SIG-M5 (cell line): Measurements from ENCODE around the gene CAPN5.

Experiments
- DNase-seq: peaks from one replicate; lab custom pipeline; 2025; lab: John Stamatoyannopoulos, UW

Gene CAPN5

DNA sequence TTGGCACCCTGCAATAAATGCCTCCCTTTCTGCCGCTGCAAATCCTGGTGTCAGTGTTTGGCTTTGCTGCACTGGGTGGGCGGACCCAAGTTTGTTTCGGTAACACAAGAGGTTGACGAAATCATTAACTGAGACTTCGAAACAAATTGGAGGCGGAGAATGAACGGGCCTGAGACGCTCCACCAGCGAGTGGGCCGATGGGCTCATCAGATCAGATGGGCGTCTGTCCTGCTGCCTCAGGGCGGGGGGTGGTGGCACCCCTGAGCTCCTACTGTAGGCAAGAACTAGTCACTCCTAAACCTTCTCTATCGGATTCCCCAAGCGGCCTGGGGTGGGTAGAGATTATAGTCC lies 918 bp upstream of the CAPN5 start:
- DNase-seq, result no peak

DNA sequence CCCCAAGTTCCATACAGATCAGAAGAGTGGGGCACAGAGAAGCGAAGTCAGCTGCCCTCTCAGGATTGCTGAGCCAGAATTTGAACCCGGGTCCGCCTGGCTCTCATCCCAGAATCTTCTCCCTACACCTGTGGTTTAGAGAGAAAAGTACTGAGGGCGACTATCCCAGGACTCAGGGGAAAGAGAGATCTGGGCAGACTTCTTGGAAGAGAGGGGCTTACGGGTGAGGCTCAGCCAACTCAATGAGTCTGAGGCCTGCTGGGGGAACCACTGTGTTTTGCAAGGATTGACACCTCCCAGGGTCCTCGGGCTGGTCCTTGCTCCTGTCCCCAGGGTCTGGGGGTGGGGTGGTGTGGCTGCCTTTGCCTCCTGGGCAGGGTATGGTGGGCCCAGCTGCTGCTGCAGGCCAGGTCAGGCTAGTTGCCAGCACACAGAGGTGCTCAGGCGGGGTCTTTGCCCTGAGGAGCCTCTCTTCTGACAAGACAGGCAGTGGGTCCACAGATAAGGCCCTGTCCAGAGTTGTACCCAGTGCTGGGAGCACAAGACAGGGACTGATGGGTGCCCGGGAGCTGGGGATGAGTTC lies 1.2 kb downstream of the CAPN5 start:
- no peak for DNase-seq

DNA sequence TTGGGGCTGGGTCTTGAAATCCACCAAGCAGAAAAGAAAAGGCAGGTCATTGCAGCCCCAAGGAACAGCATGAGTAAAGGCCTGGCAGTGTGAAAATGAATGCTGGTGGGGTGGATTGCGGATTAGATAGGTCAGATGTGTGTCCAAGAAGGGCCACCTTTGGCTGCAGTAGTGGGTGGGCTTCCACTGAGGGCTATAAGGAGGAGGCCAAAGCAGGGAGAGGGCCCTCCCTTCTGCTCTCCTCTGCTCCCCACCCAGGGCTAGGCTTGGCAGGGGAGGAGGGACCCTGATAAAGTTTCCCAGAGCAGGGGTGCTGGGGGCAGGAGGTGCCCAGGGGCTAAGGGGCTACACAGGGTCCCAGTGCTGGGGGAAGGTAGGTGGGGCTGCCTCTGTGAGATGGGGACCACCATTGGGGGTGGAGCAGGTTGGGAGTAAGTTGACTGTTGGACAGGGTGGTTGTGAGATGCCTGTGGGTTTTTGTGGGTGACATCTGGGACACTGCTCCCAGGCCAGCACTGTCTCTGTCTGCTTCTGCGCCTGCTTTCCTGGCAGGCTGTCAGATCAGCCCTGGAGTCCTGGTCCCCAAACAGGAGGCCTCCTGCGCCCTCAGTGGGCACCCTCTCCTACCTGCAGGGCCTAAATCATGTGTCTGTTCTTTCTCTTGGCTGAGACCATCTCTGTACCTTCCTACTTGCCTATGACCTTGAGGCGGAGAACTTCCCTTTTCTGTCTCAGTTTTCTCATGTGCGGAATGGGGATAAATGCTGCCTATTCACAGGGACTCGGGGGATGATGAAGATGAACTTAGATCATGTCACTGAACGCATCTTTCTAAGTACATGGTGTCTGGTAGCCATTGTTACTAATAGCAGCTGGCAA lies 1.9 kb downstream of the CAPN5 start:
- no peak for DNase-seq

DNA sequence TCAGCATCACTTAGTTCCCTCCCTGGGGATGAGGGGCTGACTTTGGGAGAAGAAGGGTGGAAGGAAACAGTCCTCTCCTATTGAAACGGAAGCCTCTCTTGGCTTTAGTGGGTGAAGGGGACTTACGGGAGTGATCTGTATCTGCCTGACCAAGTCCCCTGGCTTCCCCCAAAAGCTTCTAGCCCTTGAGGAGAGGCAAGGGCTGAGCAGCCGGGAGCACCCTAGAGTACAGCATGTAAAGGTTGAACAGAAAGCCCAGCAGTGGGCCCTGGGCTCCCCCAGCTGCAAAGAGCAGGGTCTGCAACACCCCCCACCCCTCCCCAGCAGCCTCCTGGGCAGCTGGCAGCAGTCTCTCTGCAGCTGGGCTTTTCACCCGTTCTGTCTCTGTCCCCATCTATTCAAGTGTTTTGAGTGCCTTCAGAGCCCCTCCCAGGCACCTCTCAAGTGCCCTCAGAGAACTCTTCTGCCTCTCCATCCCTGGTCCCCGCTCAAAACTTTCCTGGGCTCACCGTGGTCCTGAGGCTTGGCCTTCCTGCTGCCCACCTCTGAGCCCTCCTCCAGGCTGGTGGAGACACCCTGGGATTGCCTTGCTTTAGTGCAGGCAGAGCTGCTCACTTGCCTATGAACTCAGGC lies 2.7 kb downstream of the CAPN5 start:
- DNase-seq, result no peak

DNA sequence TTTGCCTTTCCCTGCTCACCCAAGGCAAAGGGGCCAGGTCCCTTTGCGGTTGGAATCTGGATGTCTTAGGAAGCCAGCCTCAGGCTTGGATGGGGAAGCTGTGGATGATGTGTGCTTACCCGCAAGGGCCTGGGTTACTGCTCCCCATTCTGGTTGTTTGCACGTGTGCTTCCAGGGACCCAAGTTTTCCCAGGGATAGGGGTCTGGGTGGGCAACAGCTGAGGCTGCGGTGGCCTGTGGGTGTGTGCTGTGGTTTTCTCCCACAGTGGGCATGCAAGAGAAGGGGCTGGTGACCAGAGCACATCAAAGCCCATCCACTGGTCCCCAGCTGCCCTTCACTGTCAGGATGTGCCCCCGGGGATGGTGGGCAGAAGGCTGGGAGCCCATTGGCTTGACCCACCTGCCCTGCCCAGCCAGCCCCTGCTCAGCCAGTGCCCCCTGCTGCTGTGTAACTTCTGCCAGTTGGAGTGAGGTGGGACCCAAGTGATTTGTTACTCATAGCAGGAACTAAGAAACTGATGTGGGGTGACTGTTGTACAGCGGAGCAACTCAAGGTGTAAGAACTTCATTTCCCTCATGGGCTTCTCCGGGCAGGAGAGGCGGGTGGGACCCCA lies 3.3 kb downstream of the CAPN5 start:
- DNase-seq, result no peak

DNA sequence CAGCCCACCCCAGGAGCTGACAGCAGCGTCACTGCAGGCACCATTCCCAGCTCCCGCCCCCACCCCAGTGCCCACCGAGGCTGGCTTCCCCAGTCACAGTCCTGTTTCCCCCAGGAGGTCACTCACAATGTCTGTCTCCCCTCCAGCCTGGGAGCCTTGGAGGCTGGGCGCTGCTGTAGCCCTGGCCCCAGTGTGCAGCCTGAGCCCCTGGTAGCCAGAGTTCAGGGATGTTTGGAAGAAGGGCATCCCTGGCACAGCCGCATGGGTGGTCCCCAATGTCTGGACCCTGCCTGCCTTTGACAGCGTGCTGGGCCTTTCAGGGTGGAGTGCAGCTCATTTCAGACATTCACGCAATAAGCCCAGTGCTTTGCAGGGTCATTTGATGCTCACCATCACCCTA lies 4.3 kb downstream of the CAPN5 start:
- no peak for DNase-seq

DNA sequence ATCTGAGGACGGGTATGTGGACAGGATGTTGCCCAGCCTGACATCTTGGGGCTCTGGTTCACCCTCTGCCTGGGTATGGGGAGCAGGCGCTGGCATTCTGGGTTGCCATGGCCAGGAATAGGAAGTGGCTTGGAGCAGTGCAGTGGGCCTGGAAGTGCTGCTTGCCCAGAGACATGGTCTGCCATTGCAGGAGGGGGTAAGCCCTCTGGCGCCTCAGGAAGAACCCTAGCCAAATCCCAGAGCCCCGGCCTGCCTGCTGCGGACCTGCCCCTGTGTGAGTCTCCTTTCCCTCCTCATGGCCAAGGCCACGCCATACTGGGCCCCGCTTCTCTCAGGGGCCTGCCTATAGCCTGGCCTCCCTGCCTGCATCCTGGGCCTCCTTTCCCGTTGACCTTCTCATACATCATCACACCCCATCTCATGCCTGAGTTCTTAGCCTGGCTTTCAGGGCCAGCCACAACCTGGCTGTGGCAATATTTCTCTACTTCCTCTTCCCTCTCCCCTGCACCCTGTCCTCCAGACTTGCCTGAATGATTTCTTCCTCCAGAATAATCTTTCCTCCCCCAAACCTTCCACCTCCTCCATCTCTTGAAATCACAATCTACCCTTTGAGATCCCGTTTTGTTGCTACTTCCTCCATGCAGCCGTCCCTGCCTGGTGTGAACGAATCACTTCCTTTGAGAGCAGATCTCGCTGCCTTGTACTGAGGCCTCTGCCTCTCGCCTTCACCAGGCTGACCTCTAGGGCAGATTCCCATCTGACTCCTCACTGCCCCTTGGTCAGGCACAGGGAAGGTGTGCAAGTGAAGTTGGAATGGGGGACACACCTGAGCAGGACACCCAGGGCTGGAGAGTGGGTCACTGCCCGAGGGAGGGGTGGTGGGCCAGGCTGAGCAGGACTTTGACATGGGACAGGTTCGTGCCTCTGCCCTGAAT lies 5.2 kb downstream of the CAPN5 start:
- DNase-seq, result no peak

DNA sequence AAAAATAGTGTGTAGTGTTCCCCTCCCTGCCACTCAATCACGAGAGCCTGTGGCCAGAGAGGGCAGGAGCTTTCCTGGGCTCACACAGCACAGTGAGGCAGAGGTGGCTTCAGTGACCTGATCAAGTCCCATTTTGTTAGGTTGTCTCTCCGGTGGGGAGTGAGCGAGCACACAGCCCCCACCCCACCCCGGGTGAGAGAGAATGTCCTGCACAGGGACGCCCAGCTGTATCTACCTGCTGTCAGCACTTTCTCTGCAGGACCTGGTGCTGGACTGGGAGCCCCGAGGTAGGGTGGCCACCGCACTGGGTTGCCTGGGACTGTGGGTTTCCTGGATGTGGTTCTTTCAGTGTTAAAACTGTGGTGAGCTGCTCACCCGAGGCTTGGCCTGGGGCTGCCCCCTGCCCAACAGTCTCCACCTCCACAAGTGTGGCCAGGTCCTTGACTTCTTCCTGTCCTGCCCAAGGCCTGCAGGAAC lies 6.1 kb downstream of the CAPN5 start:
- no peak for DNase-seq

DNA sequence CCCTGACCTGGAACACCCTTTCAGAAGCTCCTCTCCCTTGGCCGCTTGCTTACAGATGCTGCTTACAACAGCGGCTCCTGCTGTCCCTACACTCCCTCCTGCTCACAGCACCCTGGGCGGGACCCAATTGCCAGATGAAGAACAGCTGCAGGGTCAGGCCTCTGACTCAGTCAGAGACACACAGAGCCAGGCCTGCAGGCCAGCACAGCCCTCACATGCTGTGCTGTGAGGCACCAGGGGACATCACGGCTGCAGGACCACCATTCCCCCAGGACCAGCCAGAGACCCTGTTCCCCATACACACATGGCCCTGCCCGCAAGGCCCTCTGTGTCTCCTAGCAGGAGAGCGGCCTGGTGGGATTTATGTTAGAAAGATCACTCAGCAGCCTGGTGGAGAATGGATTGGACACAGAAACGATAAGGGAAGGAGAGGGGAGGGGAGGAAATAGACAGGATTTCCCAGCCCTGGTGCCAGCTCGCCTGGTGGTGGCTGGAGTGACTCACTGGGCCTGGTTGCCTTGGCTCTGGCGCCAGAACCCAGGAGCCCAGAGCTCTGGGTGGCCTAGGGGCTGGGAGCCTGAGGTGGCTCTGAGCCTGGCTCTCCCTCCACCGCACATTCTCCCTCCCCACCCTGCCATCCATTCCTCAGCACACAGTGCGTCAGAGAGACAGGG lies 6.7 kb downstream of the CAPN5 start:
- no peak for DNase-seq

DNA sequence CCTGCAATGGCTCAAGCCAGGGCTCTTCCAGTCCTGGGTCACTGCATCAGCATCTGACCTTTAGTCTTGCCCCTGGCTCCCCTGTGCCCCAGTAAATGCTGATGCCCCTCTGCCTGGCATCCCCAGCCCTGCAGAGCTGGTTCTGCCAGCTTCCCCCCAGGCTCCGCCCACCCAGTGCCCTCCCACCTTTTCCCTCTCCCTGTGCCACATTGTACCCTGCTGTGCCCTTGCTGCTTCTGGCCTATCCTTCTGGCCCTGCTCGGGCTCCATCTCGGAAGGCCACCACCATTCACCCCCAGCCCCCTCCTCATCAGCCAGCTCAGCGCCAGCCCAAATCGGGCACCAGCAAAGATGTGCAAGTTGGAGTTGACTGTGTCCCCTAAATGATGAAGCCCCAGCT lies 7.4 kb downstream of the CAPN5 start:
- no peak for DNase-seq

DNA sequence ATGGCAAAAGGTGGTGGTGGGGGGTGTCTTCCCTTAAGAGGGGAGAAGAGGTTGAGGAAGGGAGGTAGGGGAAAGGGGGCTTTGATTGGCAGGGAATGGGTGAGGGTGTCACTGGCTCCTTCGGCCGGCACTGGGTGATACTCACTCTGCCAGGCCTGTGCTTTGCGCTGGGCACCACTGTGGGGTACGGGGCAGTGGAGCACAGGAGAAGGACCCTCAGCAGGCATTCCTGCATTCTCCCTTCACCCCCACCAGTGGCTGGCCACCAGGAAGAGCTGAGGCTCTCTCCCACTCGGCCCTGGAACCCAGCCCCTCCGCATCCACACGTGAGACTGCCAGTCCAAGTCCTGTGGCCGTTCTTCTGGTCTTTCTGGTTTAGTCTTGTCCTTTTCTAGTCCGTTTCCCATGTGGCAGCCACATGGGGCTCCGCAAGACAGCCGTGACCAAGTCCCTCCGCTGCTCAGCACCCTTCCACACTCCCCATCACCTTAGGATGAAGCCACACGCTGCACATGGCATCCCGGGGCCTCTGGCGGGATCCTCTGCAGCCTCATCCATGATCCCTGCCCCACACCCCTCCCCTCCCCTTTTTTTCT lies 8.0 kb downstream of the CAPN5 start:
- DNase-seq, result no peak

DNA sequence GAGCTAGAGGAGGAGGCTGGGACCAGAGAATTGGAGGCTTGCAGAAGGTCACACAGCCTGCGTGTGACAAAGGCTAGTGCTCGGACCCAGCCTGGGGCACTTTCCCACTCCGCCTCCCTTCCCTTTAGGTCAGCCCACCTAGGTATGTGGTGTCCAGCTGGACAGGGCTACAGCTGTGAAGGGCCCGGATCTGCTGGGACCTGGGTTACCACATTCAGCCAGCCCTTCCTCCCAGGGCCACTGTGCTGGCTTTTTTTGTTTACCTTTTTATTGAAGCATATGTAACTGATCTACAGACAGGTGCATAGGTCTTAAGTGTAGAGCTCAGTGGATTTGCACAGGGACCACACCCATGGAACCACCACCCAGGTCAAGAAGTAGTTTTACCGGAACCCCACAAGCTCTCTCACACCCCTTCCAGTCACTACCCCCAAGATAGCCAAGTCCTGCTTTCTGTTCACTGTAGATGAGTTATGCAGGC lies 8.7 kb downstream of the CAPN5 start:
- no peak for DNase-seq

DNA sequence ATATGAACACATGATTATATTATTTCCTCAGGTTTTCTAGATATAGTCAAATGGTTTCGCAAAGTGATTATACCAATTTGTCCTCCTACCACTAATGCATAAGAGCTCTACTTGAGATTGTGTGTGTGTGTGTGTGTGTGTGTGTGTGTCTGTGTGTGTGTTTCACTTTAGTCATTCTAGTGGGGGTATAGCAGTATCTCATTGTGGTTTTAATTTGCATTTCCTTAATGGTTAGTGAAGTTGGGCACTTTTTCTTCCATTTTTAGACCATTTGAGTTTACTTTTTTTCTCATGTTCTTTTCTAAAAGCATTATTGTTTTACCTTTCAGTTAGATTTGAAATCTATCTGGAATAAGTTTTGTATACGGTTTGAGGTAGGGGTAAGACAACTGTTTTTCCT lies 12.9 kb downstream of the CAPN5 start:
- DNase-seq, result no peak

DNA sequence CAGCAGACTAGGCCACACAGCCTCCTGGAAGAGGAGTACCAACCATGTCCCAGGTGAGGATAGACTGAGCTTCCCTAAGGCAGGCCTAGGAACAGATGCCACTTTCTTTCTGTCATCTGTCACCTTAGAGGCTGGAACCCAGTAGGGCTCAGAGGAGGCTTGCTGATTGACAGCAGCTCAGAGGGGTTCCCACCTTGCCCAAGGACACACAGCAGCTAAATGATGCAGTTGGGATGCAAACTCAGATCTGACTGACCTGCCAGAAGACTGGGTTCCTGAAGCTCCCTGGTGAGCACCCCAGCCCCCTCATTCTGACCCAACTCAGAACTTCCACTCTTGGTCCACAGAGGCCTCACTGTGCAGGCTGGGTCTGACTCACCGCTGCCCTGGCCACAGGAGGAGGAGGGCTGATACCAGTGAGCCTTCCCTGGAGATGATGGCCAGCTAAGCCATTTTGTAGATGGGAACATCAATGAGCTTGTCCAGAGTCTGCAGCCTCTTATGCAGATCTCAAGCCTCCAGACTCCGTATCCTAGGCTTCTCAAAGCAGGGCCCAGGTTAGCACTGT lies 14.0 kb downstream of the CAPN5 start:
- no peak for DNase-seq

DNA sequence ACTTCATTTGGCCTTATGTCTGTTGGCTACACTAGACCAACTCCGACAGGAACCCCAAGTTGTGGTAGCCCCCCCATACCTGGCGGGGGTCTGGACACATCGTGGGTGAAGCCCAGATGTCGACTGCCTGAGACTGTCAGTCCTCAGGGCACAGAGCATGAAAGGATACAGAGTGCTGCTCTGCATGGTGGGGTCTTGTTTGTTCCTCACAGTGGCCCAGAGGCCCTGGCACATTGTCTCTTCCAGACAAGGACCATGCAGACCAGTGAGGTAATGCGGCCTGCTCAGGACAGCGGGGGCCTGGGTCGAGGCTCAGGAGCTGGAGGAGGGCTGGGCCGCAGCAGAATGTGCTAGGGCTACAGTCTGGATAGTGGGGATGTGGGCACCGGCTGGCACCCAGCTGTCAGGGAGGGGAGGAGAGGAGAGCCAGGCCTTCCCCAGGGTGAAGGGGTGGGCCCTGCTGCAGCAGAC lies 14.6 kb downstream of the CAPN5 start:
- no peak for DNase-seq

DNA sequence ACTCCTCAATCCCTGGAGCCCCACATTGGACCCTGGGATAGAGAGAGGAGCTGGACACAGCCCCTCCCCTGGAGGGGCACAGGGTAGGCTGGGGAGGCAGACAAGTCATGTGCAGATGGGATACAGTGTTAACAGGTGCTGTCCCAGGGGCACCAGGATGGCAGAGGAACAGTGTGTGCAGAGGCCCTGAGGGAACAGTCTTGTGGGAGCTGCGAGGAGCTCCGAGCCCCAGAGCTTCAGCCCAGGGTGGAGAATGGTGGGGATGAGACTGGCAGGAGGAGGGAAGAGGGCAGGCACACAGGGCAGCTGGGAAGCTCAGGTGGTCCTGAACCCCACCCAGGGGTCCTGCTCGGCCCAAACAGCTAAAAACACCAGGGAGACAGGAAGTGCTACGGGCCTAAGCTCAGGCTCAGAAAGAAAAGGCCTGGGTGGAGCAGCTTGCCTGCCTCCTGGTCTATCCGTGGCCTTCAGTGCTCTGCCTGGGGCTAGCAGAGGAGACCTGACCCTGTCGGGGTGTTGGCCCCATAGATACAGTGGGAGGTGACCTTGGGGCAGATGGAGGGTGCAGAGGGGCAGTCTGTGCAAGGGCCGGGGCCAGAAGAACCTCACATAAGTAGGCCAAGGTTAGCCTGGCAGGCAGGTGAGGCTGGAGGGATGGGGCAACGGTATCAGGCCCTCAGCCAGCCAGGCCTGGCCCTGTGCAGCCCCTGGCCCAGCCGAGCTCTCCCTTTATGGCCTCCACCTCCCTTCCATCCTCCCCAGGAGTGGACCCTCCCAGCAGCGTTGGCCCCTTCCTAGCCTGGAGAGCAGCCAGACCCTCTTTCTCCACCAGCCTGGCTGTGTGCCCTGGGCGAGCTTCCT lies 15.4 kb downstream of the CAPN5 start:
- no peak for DNase-seq

DNA sequence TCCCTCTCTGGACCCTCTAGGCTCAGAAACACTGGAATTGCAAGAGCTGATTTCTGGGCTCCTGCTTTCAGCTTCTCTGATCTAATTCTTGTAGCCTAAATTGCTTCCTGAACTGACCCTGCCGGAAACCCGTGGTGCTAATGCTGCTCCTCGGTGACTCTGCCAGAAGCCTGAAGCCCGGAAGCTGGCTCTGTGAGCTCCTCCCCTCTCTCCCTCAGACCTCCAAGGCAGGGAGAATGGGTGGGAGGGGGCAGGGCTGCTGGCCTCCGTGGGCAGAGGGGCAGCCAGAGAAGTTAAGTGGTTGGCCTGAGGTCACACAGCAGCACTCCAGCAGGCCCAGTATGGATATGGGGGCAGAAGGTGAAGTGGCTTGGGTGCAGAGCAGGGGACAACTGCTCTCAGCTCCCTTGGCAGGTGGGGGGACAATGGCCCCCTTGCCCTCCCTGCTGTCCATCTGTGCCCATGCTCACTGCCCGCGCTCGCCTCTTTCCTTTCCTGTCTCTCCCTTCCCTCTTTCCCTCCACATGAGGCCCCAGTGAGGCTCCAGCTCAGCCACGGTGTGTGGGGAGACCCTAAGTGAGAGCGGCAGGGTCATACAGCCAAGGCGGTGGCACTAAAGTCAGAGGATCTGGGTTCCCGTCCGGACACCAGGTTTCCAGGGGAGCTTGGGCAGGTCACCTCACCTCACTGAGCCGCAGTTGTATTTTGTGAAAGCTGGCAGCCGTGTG lies 16.2 kb downstream of the CAPN5 start:
- no peak for DNase-seq

DNA sequence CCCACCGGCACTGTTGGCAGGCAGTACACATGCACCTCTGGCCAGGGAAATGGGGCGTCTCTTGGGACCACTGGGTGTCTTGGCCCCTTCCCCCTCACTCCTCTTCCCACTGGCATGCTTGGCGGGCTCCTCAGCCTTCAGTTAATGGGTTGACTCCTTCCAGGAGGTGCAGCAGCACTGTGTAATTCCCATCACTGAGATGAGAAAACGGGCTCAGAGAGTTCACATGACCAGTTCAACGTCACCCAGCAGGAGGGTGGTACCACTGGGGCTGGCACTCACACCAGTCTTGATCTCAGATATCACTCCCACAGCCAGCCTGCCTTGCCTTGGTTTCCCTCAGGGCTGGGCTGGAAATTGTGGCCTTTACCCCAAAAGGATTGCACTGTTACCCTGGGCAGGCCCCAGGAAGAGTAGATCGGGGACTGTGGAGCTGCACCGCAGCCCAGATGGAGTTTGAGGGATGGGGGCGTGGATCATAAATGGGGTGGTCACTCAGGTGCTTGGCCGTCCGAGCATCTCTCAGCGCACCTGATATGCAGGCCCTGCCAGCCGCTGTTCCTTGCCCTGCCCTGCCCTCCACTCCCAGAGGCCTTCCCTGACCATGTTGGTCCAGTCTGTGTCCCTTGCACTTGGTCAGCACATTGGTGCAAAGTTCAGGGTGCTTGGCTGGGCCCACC lies 16.9 kb downstream of the CAPN5 start:
- DNase-seq, result no peak
